Activated CD4-positive, CD25-positive, alpha-beta regulatory T cell treated with anti-CD3 and anti-CD28 coated beads, Interleukin-2, amount 50 U/mL, for 16 hours (primary cell): ENCODE measurements around the gene RASGEF1B.

ENCODE experiments used
- DNase-seq: peaks from one replicate; pipeline ENCODE4 v3.0.0-alpha.2; 2020; ENCODE audit warnings: low read depth, low spot score

RASGEF1B gene

DNA sequence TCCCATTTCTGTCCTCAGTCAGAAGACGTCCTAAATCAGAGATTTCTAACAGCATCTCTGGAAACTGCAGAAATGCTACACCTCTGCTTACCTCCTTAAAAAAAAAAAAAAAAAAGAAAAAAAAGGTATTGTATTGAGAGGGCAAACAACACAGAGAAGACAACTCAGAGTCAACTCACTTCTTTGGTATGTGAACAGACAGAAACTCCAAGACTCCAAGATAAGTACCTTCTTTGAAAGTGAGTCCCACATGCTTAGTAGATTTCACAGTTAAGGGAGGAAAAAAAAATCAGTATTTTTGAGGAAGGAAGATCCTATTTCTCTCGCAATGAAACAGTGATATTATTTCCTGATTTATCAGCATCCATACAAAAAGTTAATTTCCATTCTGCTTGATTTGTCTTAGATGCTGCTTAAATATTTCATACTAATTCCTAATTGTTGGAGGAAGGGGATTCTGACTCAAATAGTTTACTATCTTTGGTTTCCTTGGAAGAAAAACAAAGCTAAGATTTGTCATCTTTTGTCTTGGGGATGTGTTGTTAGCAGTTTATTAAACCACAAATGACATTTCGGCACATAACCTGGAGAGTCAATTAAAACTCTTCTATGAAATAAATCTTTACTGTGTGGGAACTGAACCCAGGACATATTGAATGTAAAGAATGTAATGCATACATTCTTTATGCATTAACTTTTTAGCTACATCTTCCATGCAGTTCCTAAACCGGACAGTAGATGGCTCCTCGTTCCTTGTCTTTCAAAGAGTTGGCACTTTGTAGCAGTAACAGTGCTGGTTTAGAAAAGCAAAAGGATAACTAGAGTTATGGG, 4.7 kb downstream of the RASGEF1B start:
- peak; percentile 59 for DNase-seq

DNA sequence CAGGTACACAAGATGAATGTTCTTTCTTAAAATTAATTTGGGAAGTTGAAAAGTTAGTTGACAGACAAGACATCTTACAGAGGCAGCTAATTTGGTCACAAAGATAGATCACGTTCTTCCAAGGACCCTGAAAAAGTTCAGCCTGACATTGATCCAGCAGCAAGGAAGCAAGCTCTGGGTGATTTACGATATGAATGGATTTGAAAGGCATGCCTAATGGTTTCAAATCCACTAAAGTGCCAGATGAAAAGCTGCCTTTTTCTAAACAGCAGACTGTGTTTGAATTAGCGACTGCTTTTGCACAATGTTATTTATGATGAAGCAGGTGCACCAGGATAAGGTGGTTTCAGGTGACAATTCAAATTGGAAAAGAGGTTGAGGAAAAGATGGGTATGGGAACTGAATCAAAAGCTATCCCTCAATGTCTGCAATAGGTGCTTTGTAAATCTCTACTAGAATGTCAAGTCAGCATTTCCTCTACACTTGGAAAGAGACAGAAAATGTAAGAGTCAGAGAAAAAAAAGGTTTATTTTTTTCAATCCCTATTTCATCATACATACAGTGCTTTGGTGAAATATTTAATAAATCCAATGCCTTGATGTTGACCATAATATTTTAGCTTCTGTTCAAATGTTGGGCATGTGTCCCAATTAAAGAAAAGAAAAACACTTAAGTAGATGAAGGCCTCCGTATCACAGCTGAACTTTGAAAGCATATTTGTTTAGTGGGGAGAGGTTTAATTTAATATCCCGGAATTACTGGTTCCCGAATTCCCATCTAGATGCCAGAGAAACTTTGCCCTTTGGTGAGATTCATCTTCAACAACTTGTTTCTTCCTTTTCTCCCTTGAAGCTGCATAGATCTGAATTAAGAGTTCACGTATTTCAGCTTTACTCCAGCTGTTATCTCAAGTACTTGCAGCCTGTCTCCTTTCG, 6.0 kb downstream of the RASGEF1B start:
- no peak for DNase-seq

DNA sequence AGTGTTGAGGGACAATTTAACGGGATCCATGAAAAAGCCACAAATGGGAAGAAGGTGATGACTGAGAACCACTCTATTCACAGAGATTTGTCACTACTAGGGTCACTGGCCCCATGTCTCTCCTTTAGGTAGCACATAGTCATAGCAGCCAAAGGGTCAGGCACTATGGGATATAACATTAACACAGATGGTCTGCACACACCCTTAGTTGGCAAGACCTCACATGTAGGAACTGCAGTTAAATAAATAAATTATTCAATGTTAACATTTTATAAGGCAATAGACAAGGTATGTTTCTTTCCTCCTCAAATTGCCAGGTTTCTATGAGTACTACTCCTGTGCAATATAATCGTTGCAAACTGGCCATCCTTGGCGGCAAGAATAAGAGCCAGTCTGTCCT, 10.9 kb downstream of the RASGEF1B start:
- DNase-seq: no peak

DNA sequence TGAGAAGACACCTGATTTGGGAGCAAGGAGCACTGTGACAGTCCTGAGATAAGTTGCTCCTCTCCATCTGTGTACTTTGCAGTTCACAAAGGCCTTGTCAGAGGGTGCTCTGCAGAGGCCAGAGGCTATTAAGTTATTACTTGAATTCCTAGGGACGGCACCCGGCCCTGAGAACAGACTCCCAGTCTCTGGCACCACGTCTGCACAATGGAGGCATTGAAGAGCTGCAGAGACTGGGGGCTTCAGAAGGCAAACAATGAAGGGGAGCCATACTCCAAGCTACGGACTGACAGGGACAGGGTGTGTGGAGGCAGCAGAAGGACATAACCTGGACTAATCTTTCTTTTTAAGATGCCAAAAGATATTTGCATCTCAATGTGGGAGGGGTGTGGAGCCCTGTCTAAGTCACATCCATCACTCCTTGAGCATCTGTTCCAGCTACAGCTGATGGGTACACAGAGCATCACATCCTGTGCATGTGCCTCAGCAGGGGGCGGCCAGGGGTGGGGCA, 11.5 kb downstream of the RASGEF1B start:
- no peak for DNase-seq

DNA sequence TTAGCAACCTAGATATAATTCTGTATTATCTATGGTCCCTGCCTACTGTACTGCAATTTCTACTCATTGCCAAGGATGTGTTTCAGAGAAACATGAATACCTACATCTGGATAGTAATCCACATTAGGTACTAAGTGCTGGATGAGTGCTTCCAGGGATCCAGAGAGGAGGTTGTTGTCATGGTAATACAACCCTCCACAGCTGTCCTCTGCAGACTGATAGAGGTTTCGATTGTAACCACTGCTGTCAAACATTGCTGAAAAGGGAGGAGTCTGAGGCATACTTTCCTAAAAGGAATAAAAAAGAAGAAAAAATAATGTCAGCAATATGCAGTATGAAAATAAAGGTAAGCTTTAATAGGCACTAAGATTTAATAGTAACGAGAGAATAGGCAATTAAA, 12.5 kb downstream of the RASGEF1B start:
- no peak for DNase-seq

DNA sequence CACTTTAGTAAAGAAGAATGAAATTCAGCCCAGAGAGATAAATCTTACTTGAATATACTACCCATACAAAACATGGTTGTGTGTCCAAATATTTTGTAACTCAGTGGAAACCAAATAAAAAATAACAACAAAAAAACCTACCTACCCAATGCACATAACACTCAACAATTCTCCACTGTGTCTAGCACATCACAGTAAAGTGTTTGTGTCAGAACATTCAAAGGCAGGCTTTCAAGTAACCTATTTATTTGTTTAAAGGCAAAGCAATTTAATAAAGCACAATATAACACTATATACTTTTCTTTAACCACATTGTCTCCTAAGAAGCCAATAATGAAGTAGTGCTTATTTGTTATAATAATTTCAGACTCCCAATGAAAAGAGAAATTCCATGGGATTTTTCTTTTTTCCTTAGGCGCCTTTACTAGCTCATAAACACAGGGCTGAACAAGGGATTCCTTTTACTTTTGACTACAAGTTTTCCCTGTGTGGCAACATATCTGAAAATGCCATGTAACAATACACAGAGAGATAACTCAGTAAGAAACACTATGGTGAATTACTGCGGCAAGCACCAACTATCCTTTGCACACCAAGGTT, 13.7 kb downstream of the RASGEF1B start:
- no peak for DNase-seq

DNA sequence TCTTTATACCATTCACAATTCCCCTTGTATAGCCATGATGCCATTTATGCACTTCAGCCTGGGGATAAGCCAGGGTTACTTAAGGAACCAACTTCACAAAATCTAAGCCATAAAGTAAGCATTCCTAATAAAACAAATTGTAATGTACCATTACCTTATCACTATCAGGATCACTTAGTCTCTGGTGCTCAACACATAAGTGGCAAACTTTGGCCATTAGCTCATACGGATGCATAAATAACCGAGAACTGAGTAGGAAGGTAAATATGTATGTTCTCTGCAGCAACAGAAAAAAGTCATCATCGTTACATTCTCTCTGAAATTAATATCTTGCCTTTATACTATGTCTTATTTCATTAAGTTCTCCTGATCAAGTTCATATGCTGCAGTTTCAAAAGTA, 14.4 kb downstream of the RASGEF1B start:
- DNase-seq: no peak

DNA sequence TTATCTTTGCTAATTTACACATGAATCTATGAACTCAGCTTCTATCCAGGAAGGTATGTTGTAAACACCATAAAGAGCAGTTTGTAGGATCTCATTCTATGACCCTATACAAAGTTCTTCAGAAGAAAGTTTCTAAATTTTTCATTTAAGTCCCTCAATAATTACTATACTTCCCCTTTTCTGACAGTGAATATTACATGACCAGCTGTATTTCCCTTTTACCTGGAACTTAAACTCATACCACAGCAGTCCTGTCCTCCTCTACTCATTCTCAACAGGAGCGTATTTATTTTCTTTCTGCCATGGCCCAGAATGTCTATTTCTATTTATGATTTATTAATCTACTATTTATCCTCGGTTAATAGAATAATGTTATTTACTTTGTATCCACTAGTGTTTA, 15.8 kb downstream of the RASGEF1B start:
- DNase-seq: no peak

DNA sequence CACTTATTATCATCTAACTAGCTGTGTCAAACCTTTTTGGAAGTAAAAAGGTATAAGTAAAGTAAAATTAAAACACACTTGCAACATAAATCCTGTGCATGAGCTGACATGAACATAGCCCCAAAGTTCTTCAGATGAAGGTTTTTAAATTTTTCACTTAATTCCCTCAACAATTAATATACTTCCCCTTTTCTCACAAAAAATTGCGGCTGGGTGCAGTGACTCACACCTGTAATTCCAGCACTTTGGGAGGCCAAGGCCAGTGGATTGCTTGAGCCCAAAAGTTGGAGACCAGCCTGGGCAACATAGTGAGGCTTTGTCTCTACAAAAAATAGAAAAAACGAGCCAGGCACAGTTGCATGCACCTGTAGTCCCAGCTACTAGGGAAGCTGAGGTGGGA, 16.8 kb downstream of the RASGEF1B start:
- DNase-seq: no peak

DNA sequence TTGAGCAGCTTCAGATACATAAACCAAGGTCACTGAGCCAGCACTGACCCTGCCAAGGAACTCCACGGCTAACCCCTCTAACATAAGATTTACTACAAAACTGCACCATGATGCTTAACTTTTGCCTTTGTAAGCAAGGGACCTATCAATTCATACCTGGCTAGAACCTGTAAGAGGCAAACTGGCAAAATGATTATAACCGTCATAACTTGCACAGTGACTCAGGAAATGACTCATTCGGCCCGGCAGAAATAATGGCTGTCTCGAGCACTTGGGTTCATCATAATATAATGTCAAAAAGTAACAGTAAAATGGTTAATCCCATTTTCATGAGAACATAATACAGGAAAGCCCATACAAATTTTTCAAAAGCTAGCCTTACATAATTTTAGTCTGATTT, 17.2 kb downstream of the RASGEF1B start:
- DNase-seq: no peak

DNA sequence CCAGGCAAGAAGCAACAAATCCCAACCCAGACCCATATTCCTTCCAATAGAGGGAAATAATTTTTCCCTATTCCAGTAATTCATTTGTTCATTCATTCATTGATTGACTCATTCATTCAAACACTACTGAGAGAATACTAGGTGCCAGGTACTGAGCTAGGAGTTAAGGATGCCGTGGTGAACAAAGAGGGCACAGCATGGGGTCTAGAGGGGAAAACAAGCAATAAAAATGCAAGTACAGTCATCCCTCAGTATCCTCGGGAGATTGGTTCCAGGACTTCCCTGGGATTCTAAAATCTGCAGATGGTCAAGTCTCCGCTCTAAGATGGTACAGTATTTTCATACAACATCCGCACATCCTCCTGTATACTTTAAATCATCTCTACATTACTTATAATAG, 18.7 kb downstream of the RASGEF1B start:
- no peak for DNase-seq

DNA sequence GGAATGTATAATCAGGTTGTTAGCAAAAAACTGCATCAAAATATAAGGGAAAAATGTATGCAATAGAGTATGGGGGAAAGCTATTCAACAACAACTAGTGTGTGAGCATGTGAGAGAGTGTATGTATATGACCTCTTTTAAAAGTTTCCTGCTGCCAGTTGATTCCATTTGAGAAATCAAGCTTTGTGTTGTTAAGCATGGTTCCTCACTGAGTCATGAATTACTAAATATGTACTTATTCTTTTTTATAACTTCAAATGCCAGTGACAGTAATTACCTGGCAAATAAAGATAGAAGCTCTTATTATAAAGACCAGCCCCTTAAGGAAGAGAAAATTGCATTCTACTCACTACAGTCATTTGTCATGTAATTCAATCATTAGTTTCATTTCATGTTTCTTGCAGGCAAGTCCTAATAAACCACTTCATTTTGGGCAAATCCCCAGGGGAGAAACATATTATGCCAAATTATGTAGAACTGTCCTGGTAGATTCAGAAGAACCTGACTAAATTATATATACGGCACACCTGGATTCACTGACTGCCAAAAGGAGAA, 19.2 kb downstream of the RASGEF1B start:
- DNase-seq: no peak

DNA sequence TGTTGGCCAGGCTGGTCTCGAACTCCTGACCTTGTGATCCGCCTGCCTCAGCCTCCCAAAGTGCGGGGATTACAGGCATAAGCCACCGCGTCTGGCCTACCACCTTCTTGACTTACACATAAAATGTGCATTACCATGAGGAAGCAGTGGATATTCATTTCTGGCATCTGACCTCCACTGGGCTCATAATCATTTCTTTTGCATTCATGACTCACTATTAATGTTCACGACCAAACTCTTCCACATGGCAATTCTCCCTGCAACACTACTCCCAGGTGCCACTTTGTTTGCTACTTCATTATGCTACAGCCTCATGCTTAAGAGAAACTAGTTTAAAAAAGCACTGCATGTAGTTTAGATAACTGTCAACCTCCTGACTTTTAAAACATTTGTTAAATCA, 22.7 kb downstream of the RASGEF1B start:
- DNase-seq: no peak

DNA sequence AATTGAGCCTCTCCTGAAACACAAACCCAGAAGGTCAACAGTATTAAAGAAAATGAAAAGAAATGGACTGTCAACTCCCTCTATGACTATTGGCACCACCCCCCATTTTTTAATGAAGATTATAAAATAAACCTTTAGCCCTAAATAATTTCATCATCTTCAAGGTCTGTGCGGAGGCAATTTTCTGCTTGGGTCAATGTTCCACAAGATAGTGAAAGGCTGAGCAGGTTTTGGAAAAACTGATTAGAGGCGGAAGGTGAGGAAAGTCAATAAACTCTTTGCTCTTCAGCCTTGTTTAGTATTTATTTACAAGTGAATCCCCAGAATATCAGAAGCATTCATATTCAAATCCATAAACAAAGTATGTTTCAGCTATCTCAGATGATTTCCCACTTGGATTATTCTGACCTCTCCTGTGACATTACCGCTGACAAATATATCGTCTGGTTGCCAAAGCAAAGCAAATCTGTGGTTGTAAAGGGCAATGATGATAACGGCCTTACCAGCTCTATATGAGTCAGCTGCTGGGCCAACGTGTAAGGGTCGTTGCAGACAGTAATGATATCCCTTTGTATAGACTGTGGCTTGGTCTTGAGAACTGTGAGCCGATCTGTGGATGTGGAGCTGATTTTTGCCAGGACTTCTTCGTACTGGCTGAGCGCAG, 24.0 kb downstream of the RASGEF1B start:
- no peak for DNase-seq

DNA sequence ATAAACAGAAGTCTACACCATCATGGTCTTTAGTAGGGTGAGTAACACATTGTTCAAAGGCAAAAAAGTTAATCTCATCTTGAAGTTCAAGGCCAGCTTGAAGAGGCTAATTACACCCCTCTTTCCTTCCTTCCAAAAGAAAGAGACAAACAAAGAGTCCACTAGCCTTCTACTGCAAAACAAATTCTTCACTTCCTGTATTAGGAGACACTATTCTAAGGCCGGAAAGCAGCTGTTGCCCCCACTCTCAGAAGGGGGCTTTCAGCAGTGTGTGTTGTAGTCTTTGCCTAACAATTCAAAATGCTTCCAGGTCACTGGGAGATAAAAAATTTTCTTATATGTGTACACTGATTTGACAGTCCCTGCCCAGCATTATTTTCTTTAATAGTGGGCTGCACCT, 25.1 kb downstream of the RASGEF1B start:
- DNase-seq: no peak

DNA sequence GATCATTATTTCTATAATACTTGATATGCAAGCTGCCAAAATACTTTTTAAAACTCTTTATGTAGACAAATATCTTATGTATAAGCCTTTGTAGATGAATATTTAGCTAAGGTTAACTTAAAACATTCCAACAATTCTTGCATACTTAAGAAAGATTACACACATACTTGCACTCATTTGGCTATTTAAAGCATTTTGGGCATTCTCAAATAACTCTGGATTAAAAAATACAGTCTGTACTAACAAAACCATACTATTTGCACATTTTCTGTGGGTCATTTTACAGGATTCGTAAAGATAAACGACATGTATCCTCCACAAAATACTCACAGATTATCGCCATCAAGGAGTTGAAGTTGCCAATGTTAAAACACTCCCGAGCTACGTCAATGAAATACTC, 26.5 kb downstream of the RASGEF1B start:
- DNase-seq: no peak

DNA sequence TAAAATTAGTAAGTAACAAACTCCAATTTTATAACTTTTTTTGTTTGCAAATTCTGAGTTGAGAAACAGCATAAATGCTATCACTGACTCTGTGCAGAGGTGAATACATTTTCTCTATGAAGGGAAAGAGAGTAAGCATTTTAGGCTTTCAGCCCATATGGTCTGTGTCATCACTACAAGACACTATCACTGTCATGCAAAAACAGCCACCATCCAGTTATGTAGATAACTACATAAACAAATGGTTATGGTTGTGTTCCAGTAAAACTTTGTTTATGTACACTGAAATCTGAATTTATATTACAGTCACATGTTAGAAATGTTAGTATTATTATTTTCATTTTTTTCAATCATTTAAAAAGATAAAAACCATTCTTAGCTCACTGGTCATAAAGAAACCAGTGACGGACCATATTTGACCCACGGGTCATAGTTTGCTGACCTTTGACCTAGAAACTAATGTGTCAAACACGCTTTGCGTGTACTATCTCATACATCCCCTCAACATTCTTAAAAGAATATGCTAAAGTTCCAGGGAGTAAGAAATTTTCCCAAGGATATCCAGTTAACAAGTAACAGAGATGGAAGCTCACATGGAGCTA, 29.1 kb downstream of the RASGEF1B start:
- DNase-seq: no peak

DNA sequence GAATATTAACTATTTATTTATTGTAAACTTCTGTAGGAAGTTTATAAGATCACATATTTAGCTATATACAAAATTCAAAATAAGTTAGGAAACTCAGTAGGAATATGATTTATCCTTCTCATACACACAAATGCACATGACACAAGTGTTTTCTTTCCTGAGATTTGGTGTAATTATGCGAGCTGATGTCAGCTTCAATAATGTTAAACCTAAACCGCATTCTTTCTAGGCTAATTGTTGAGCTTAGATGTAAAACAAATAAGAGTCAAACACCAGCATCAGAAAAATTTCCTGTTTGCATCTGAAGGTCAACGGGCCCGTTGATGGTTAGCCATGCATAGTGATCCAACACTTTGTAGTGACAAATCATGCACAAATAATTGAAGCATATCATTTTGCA, 30.8 kb downstream of the RASGEF1B start:
- no peak for DNase-seq

DNA sequence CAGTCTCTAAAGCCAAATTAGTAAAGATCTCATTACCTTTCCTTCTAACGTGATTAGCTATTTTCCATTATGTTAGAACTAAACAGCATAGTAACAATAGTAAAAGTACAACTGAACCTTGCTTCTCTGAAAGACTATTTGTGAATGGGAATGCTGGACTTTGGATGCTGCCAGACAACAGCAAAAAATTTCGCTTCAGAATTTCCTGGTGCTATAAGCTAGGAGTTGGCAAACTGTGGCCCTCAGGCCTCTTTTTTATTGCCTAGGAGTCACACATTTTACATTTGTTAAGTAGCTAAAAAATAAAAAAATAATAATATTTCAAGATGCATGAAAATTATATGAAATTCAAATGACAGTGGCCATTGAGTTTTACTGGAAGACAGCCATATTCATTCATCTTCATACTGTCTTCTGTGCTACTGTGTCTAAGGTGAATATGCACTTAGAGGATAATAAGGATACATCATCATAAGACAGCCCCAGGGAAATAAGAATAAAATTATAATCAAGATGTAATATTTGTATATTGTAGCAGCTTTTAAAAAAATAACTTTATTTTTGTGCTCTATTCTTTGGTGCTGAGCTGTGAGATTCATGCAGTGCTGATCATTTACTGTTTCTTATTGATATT, 34.6 kb downstream of the RASGEF1B start:
- no peak for DNase-seq

DNA sequence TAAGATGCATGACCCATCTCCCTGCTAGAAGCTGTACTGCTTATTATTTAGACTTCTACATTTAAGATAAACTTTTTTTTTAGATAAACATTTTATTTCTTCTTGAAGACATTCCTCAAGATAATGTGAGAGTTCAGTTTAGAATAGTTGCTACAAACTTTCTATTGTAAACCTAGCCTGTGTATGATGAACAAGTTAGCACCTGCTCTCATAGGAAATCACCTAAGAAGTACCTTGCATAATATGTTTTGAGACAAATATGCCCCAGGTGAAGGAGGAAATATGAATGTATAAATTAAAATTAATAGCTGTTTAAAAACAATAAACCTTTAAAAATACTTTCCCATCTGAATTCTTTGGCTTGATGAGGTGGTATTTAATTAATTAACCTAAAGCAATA, 35.6 kb downstream of the RASGEF1B start:
- no peak for DNase-seq
